ENCODE results near the gene COBLL1. TPM values are rescaled to one million over a fixed set of nuclear protein-coding genes. Genes with fewer than 3 reads are reported as not detected.
A peak's percentile ranks its signal among the peaks of the same experiment; 100 is the strongest.

The COBLL1 gene
- polyA plus RNA-seq, 1 donor (not counting 4 experiments of a cell fraction or from before 2014, with no cell fraction given), result 14.9 TPM

- Histone ChIP-seq H3K79me2 (ENCODE audit: control insufficient read depth, insufficient read depth, low read length) (peaks cover 2% of the 10 kb centered on the region), H3K36me3 (ENCODE audit: control insufficient read depth in 2 of 2, extremely low read depth in 1 of 2, insufficient read depth in 2 of 2, low read length in 2 of 2) (peaks cover 0 to 1% of the 10 kb centered on the region in 2 experiments), H3K9ac (ENCODE audit: control insufficient read depth, extremely low read depth, insufficient read depth, low read length) (no peak overlapping the region), H3K27ac (ENCODE audit: control insufficient read depth, insufficient read depth, low read length) (no peak overlapping the region), H4K20me1 (ENCODE audit: control insufficient read depth, extremely low read depth, insufficient read depth, low read length) (no peaks in the 10 kb centered on the region), H2AFZ (ENCODE audit: control insufficient read depth, low read length) (no peak overlapping the region), H3K9me1 (ENCODE audit: control insufficient read depth, extremely low read depth, insufficient read depth, low read length) (no peaks in the 10 kb centered on the region), H3K27me3 (ENCODE audit: control insufficient read depth, extremely low read depth, insufficient read depth, low read length) (no peaks in the 10 kb centered on the region), H3K9me3 (ENCODE audit: control insufficient read depth, low read depth, low read length) (no peaks in the 10 kb centered on the region), H3K4me3 (ENCODE audit: control insufficient read depth in 2 of 3, extremely low read depth in 1 of 3, insufficient read depth in 2 of 3, low read depth in 1 of 3, low read length in 3 of 3) (no peak overlapping the region), H3K4me1 (ENCODE audit: control insufficient read depth, extremely low read depth, insufficient read depth, low read length) (peaks cover 16% of the 10 kb centered on the region), H3K4me2 (ENCODE audit: control insufficient read depth, extremely low read depth, insufficient read depth, low read depth, low read length) (no peak overlapping the region)
- no peak for TF ChIP-seq EZH2 (IDR thresholded peaks at IDR 0.05; ENCODE audit: low read length)
- TF ChIP-seq, protein P1, sequence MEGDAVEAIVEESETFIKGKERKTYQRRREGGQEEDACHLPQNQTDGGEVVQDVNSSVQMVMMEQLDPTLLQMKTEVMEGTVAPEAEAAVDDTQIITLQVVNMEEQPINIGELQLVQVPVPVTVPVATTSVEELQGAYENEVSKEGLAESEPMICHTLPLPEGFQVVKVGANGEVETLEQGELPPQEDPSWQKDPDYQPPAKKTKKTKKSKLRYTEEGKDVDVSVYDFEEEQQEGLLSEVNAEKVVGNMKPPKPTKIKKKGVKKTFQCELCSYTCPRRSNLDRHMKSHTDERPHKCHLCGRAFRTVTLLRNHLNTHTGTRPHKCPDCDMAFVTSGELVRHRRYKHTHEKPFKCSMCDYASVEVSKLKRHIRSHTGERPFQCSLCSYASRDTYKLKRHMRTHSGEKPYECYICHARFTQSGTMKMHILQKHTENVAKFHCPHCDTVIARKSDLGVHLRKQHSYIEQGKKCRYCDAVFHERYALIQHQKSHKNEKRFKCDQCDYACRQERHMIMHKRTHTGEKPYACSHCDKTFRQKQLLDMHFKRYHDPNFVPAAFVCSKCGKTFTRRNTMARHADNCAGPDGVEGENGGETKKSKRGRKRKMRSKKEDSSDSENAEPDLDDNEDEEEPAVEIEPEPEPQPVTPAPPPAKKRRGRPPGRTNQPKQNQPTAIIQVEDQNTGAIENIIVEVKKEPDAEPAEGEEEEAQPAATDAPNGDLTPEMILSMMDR (optimal IDR thresholded peaks at IDR 0.05 in 1 of 3, IDR thresholded peaks at IDR 0.05 in 1 of 3, conservative IDR thresholded peaks at IDR 0.05 in 1 of 3; ENCODE audit: extremely low read depth in 1 of 3, insufficient read depth in 2 of 3, low read length in 3 of 3), result no peak
- no peak for FAIRE-seq
- DNase-seq (ENCODE audit: low read depth, low spot score), result no peak
- dilution Hi-C loops (cut with MboI; ENCODE audit: extremely low pct_ligation_motif_present, low sequenced_read_pairs), result no loop called here
These were observed 98.8 kb downstream of the COBLL1 start for GRCh38 chr2:164742738-164743317.

DNA sequence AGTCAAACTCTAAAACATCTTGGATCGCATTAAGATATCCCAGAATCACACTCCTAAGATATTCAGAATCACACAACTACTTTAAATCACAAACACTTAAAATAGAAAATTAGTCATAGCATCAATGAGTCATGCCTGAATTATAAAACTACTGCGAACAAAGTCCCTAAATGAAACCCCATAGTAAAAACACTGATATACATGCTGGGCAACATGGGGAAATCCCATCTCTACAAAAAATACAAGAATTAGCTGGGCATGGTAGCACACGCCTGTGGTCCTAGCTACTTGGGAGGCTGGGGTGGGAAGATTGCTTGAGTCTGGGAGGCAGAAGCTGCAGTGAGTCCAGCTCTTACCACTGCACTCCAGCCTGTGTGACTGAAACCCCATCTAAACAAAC, 101.7 kb downstream of the COBLL1 start:
- TF ChIP-seq, protein P1 (optimal IDR thresholded peaks at IDR 0.05 in 1 of 3, IDR thresholded peaks at IDR 0.05 in 1 of 3, conservative IDR thresholded peaks at IDR 0.05 in 1 of 3; ENCODE audit: extremely low read depth in 1 of 3, insufficient read depth in 2 of 3, low read length in 3 of 3), result no peak
- TF ChIP-seq EZH2 (IDR thresholded peaks at IDR 0.05; ENCODE audit: low read length), result no peak
- no peaks in the 10 kb centered on the region for H3K9me1 ChIP-seq (ENCODE audit: control insufficient read depth, extremely low read depth, insufficient read depth, low read length)
- peak overlapping the region; percentile 44 for H3K4me2 ChIP-seq (ENCODE audit: control insufficient read depth, extremely low read depth, insufficient read depth, low read depth, low read length)
- no peak overlapping the region for H3K27ac ChIP-seq (ENCODE audit: control insufficient read depth, insufficient read depth, low read length)
- dilution Hi-C loops (cut with MboI; ENCODE audit: extremely low pct_ligation_motif_present, low sequenced_read_pairs), result no loop called here
- peaks cover 13% of the 10 kb centered on the region for H3K4me1 ChIP-seq (ENCODE audit: control insufficient read depth, extremely low read depth, insufficient read depth, low read length)
- DNase-seq (ENCODE audit: low read depth, low spot score), result no peak
- H3K36me3 ChIP-seq (ENCODE audit: control insufficient read depth in 2 of 2, extremely low read depth in 1 of 2, insufficient read depth in 2 of 2, low read length in 2 of 2), result peaks cover 0 to 1% of the 10 kb centered on the region in 2 experiments
- H4K20me1 ChIP-seq (ENCODE audit: control insufficient read depth, extremely low read depth, insufficient read depth, low read length), result no peaks in the 10 kb centered on the region
- no peaks in the 10 kb centered on the region for H3K27me3 ChIP-seq (ENCODE audit: control insufficient read depth, extremely low read depth, insufficient read depth, low read length)
- H3K9me3 ChIP-seq (ENCODE audit: control insufficient read depth, low read depth, low read length), result no peaks in the 10 kb centered on the region
- no peak overlapping the region for H3K4me3 ChIP-seq (ENCODE audit: control insufficient read depth in 2 of 3, extremely low read depth in 1 of 3, insufficient read depth in 2 of 3, low read depth in 1 of 3, low read length in 3 of 3)
- no peak overlapping the region for H2AFZ ChIP-seq (ENCODE audit: control insufficient read depth, low read length)
- FAIRE-seq, result peak; percentile 13
- no peak overlapping the region for H3K9ac ChIP-seq (ENCODE audit: control insufficient read depth, extremely low read depth, insufficient read depth, low read length)
- H3K79me2 ChIP-seq (ENCODE audit: control insufficient read depth, insufficient read depth, low read length), result no peaks in the 10 kb centered on the region
